ENCODE data around the gene SPTLC3.

SPTLC3 gene

DNA sequence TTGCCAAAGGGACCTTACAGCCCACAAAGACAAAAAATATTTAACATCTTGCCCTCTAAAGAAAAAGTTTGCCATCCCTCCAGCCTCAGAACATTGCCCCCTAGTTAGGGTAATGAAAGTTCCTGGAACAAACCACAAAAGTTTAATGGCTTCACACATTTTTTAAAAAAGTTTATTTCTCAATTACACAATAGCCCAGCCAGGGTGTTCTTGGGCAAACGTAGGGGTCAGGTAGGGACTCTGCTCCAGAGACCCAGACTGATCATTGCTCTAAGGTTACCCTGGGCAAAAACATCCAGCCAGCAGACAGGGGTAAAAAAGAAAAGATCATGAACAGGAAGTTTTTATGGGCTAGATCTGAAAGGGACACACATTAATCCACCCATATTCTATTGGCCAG lies 207.8 kb downstream of the SPTLC3 start:
- TF ChIP-seq, protein P1, sequence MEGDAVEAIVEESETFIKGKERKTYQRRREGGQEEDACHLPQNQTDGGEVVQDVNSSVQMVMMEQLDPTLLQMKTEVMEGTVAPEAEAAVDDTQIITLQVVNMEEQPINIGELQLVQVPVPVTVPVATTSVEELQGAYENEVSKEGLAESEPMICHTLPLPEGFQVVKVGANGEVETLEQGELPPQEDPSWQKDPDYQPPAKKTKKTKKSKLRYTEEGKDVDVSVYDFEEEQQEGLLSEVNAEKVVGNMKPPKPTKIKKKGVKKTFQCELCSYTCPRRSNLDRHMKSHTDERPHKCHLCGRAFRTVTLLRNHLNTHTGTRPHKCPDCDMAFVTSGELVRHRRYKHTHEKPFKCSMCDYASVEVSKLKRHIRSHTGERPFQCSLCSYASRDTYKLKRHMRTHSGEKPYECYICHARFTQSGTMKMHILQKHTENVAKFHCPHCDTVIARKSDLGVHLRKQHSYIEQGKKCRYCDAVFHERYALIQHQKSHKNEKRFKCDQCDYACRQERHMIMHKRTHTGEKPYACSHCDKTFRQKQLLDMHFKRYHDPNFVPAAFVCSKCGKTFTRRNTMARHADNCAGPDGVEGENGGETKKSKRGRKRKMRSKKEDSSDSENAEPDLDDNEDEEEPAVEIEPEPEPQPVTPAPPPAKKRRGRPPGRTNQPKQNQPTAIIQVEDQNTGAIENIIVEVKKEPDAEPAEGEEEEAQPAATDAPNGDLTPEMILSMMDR (IDR thresholded peaks at IDR 0.05; ENCODE audit: control insufficient read depth, extremely low read depth, insufficient read depth) = no peak
- DNase-seq (ENCODE audit: low read depth) = no peak
- no peak overlapping the region for H3K4me3 ChIP-seq (ENCODE audit: low read depth, low read length)
